Spleen (tissue), 11 donors: ENCODE results near the gene BTRC. TPM values are rescaled to one million over a fixed set of nuclear protein-coding genes. Genes with fewer than 3 reads are reported as not detected.
"Not testable (repeated sequence)": the region's sequence is repeated elsewhere in the genome, so short reads cannot be mapped to it uniquely, and the experiment has no call there.

Experiments used
- DNase-seq: peaks from one replicate; pipeline ENCODE4 v3.0.0-alpha.2; 2020
- H3K27ac ChIP-seq, 8 donors: fragments of 200-600 bp; sonication (generic) in 7 of 8; 1 replicate in 4 of 8; 2 replicates in 4 of 8; pipeline versions ENCODE4 v1.5.0 to v1.8.0; 2016 to 2021; ENCODE audit warnings: inconsistent platforms in 4 of 8, mild to moderate bottlenecking in 4 of 8, moderate library complexity in 1 of 8
- H3K27me3 ChIP-seq, 7 donors: fragments of 200-600 bp; sonication (generic) in 6 of 7; replicated peaks in 1 of 7; 1 replicate in 4 of 7; 2 replicates in 3 of 7; pipeline versions ENCODE4 v1.5.0 to v1.8.0; 2016 to 2021; ENCODE audit warnings: inconsistent platforms in 3 of 7, mild to moderate bottlenecking in 1 of 7
- H3K36me3 ChIP-seq, 6 donors: fragments of 200-600 bp; sonication (generic) in 5 of 6; 1 replicate in 4 of 6; 2 replicates in 2 of 6; pipeline versions ENCODE4 v1.5.0 to v1.8.0; 2016 to 2021; ENCODE audit warnings: inconsistent platforms in 2 of 6
- H3K4me1 ChIP-seq, 6 donors: fragments of 200-600 bp; sonication (generic) in 5 of 6; 1 replicate in 3 of 6; 2 replicates in 3 of 6; pipeline versions ENCODE4 v1.5.0 to v1.8.0; 2016 to 2021; ENCODE audit warnings: inconsistent platforms in 3 of 6
- H3K4me3 ChIP-seq, 8 donors: fragments of 200-600 bp; sonication (generic) in 7 of 8; 1 replicate in 4 of 8; 2 replicates in 4 of 8; pipeline versions ENCODE4 v1.5.0 to v1.8.0; 2016 to 2021; ENCODE audit warnings: inconsistent platforms in 4 of 8, mild to moderate bottlenecking in 4 of 8, moderate library complexity in 2 of 8
- H3K9me3 ChIP-seq, 8 donors: fragments of 200-600 bp; sonication (generic) in 7 of 8; 1 replicate in 4 of 8; 2 replicates in 4 of 8; pipeline versions ENCODE4 v1.5.0 to v1.8.0; 2016 to 2021; ENCODE audit warnings: inconsistent platforms in 4 of 8
- POLR2A ChIP-seq, 3 donors: fragments of 450-650 bp; IDR thresholded peaks; one replicate each; pipeline ENCODE4 v1.5.1; 2017; ENCODE audit warnings: antibody characterized with exemption in 3 of 3, mild to moderate bottlenecking in 1 of 3
- POLR2AphosphoS5 ChIP-seq, 3 donors: sonication (generic); formaldehyde crosslinking; IDR thresholded peaks; one replicate each; pipeline ENCODE4 v1.5.1; 2017; ENCODE audit warnings: antibody characterized with exemption in 3 of 3
- WGBS, 5 donors: extraction: QIAGEN DNeasy Blood & Tissue Kit in 3 of 5; methylation state at CpG; one replicate each; pipeline versions ENCODE4 v1.1.5 to v1.1.7; 2013 to 2018; 5-methylcytosine and 5-hydroxymethylcytosine counted together
- intact Hi-C: fragments of 100-400 bp; cut with DNase I; formaldehyde crosslinking; loops from one replicate; pipeline ENCODE4 v1.15.0; 2023; ENCODE audit warnings: low total_unique reads
- polyA plus RNA-seq, 3 donors: library from polyadenylated mRNA; stranded (reverse); fragments of 200-250 nt; gene quantifications; one replicate each; pipeline ENCODE4 v1.2.1, GENCODE V29; 2013
- total RNA-seq, 7 donors: library from RNA; depleted of rRNA in 3 of 7; stranded (reverse); fragments of >200 nt in 3 of 7; fragmentation: NEBNext Ultra II Directional in 4 of 7; extraction: Animal tissue kit (Norgen Biotek cat#: 25700) in 4 of 7; gene quantifications; one replicate each; pipeline versions ENCODE4 v1.1.0 to v1.2.1, GENCODE V29; 2016 to 2021
- TF ChIP-seq, protein P1 (sequence below), 11 experiments: fragments of 200-600 bp in 7 of 11; fragments of 450-650 bp in 4 of 11; sonication (generic) in 4 of 11; IDR thresholded peaks in 8 of 11; conservative IDR thresholded peaks in 3 of 11; 1 replicate in 7 of 11; 2 replicates in 4 of 11; pipeline versions ENCODE4 v1.4.0 to v1.8.0; 2016 to 2021; ENCODE audit warnings: antibody characterized with exemption in 11 of 11, inconsistent platforms in 4 of 11, mild to moderate bottlenecking in 1 of 11
- donor health status: healthy with polysubstance abuse.
- donor health status: DM: no; HTN: no; CAD: no; lungs with moderate emphysema.
- donor health status: DM: no; HTN: no; CAD: no.
- donor health status: Bipolar disorder and iron deficiency.
- donor health status: healthy.
- donor health status: DM: no; HTN: no; CAD: no.
- donor health status: DM: yes; HTN: yes; CAD: no.

Gene BTRC
- total and polyA plus RNA-seq, 10 donors, result 2.7 to 23.9 (median 19.3) TPM

- no peak for DNase-seq
- no peaks in the 10 kb centered on the region for H3K4me1 ChIP-seq
- intact Hi-C loops, result no loop called here
Measured at GRCh38 chr10:101323495-101323894, 30.5 kb upstream of the BTRC start.

DNA sequence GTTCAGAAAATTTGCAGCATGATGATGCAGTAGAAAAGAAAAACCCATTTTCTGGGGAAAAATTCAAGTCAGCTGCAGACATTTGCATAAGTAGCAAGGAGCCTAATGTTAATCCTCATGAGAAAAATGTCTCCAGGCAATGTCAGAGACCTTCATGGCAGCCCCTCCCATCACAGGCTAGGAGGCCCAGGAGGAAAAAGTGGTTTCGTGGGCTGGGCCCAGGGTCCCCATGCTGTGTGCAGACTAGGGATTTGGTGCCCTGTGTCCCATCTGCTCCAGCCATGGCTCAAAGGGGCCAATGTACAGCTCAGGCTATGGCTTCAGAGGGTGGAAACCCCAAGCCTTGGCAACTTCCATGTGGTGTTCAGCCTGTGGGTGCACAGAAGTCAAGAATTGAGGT lies 26.5 kb upstream of the BTRC start:
- 70 to 92% (median 76%) methylated on average over 1 of the region's 1 CpG for WGBS, 5 donors
- not testable (repeated sequence) for H3K4me3 ChIP-seq

More at GRCh38 chr10:101323495-101323894, 30.5 kb upstream of the BTRC start:
- Histone ChIP-seq H3K27ac (no peak overlapping the region), H3K27me3 (peaks cover 0 to 40% (median 0%) of the 10 kb centered on the region in 7 donors), H3K4me3 (no peak overlapping the region), H3K9me3 (peaks cover 0 to 4% (median 0%) of the 10 kb centered on the region in 8 donors), H3K36me3 (no peaks in the 10 kb centered on the region)
- TF ChIP-seq POLR2AphosphoS5 (IDR thresholded peaks at IDR 0.05) (no peak), POLR2A (IDR thresholded peaks at IDR 0.05) (no peak)
- TF ChIP-seq, protein P1, sequence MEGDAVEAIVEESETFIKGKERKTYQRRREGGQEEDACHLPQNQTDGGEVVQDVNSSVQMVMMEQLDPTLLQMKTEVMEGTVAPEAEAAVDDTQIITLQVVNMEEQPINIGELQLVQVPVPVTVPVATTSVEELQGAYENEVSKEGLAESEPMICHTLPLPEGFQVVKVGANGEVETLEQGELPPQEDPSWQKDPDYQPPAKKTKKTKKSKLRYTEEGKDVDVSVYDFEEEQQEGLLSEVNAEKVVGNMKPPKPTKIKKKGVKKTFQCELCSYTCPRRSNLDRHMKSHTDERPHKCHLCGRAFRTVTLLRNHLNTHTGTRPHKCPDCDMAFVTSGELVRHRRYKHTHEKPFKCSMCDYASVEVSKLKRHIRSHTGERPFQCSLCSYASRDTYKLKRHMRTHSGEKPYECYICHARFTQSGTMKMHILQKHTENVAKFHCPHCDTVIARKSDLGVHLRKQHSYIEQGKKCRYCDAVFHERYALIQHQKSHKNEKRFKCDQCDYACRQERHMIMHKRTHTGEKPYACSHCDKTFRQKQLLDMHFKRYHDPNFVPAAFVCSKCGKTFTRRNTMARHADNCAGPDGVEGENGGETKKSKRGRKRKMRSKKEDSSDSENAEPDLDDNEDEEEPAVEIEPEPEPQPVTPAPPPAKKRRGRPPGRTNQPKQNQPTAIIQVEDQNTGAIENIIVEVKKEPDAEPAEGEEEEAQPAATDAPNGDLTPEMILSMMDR (IDR thresholded peaks at IDR 0.05 in 8 of 11, conservative IDR thresholded peaks at IDR 0.05 in 3 of 11), result no peak
- 75 to 89% (median 81%) methylated on average over 2 of the region's 2 CpGs for WGBS, 5 donors

GRCh38 chr10:101329341-101330032 lies 24.5 kb upstream of the BTRC start:
- H3K36me3 ChIP-seq, result no peaks in the 10 kb centered on the region
- TF ChIP-seq POLR2A (IDR thresholded peaks at IDR 0.05) (no peak), POLR2AphosphoS5 (IDR thresholded peaks at IDR 0.05) (no peak)
- TF ChIP-seq, protein P1 (IDR thresholded peaks at IDR 0.05 in 8 of 11, conservative IDR thresholded peaks at IDR 0.05 in 3 of 11), result no peak
- no peak for DNase-seq
- no peak overlapping the region for H3K4me3 ChIP-seq
- intact Hi-C loops, result no loop called here
- 74 to 84% (median 82%) methylated on average over 3 of the region's 3 CpGs for WGBS, 5 donors
- peaks cover 0 to 28% (median 0%) of the 10 kb centered on the region in 7 donors for H3K27me3 ChIP-seq
- peaks cover 0 to 4% (median 0%) of the 10 kb centered on the region in 8 donors for H3K9me3 ChIP-seq
- no peak overlapping the region for H3K27ac ChIP-seq
- no peaks in the 10 kb centered on the region for H3K4me1 ChIP-seq

More for the DNA sequence above, 26.5 kb upstream of the BTRC start:
- H3K36me3 ChIP-seq, intact Hi-C loops, H3K4me1 ChIP-seq, DNase-seq, H3K27ac ChIP-seq, H3K9me3 ChIP-seq: not testable (repeated sequence)
- peaks cover 0 to 39% (median 0%) of the 10 kb centered on the region in 7 donors for H3K27me3 ChIP-seq

GRCh38 chr10:101330231-101330630 lies 23.7 kb upstream of the BTRC start:
- Histone ChIP-seq H3K9me3 (peaks cover 0 to 4% (median 0%) of the 10 kb centered on the region in 8 donors), H3K4me3 (no peak overlapping the region), H3K4me1 (no peaks in the 10 kb centered on the region), H3K27me3 (peaks cover 0 to 27% (median 0%) of the 10 kb centered on the region in 7 donors), H3K27ac (peak overlapping the region in 1 of 8 donors; percentile 54), H3K36me3 (no peaks in the 10 kb centered on the region)
- intact Hi-C loops, result no loop called here
- TF ChIP-seq POLR2AphosphoS5 (IDR thresholded peaks at IDR 0.05) (no peak), POLR2A (IDR thresholded peaks at IDR 0.05) (no peak)
- TF ChIP-seq, protein P1 (IDR thresholded peaks at IDR 0.05 in 8 of 11, conservative IDR thresholded peaks at IDR 0.05 in 3 of 11), result no peak
- no peak for DNase-seq
- WGBS, 5 donors, result 73 to 92% (median 90%) methylated on average over 4 of the region's 4 CpGs
